ENCODE data around the gene SERINC5. TPM values are rescaled to one million over a fixed set of nuclear protein-coding genes. Genes with fewer than 3 reads are reported as not detected.

Gene SERINC5
- total RNA-seq, 2 donors from 2014 or later = 134 to 183 TPM

- Mint-ChIP-seq H3K27me3 (ENCODE audit: insufficient read depth) (no peaks in the 10 kb centered on the region), H3K4me1 (peaks cover 4% of the 10 kb centered on the region), H3K9me3 (no peaks in the 10 kb centered on the region), H3K4me3 (no peak overlapping the region), H3K36me3 (ENCODE audit: low read depth) (no peaks in the 10 kb centered on the region), H3K27ac (peak overlapping the region; percentile 68)
- no peak for DNase-seq
- no peaks in the 10 kb centered on the region for H3K4me1 ChIP-seq (ENCODE audit: control insufficient read depth, insufficient read depth, low read length)
- TF ChIP-seq CTCF (conservative IDR thresholded peaks at IDR 0.05) = no peak
- 83 to 87% methylated on average over 1 to 2 of the region's 2 CpGs for WGBS, 2 experiments (ENCODE audit: insufficient coverage in 1 of 2, insufficient read length in 1 of 2)
- H3K27ac ChIP-seq (ENCODE audit: low read depth, low read length) = no peak overlapping the region
- H3K27me3 ChIP-seq (ENCODE audit: control insufficient read depth, insufficient read depth, low read length, poor library complexity, severe bottlenecking) = no peaks in the 10 kb centered on the region
- no peaks in the 10 kb centered on the region for H3K9me3 ChIP-seq (ENCODE audit: control insufficient read depth, low read length)
- H3K36me3 ChIP-seq (ENCODE audit: control insufficient read depth, insufficient read depth, low read length) = no peaks in the 10 kb centered on the region
- H3K9ac ChIP-seq (ENCODE audit: extremely low read depth, low read length, poor library complexity, severe bottlenecking) = no peak overlapping the region
- no peak overlapping the region for H3K4me3 ChIP-seq (ENCODE audit: low read length)
Observed at GRCh38 chr5:80284720-80285119, 28.9 kb upstream of the SERINC5 start.

- Mint-ChIP-seq H3K9me3 (no peaks in the 10 kb centered on the region), H3K27ac (no peak overlapping the region), H3K27me3 (ENCODE audit: insufficient read depth) (no peaks in the 10 kb centered on the region), H3K36me3 (ENCODE audit: low read depth) (no peaks in the 10 kb centered on the region), H3K4me1 (peaks cover 4% of the 10 kb centered on the region), H3K4me3 (no peak overlapping the region)
- Histone ChIP-seq H3K27ac (ENCODE audit: low read depth, low read length) (no peak overlapping the region), H3K9me3 (ENCODE audit: control insufficient read depth, low read length) (no peaks in the 10 kb centered on the region), H3K36me3 (ENCODE audit: control insufficient read depth, insufficient read depth, low read length) (no peaks in the 10 kb centered on the region), H3K9ac (ENCODE audit: extremely low read depth, low read length, poor library complexity, severe bottlenecking) (no peak overlapping the region), H3K4me1 (ENCODE audit: control insufficient read depth, insufficient read depth, low read length) (no peaks in the 10 kb centered on the region), H3K27me3 (ENCODE audit: control insufficient read depth, insufficient read depth, low read length, poor library complexity, severe bottlenecking) (no peaks in the 10 kb centered on the region), H3K4me3 (ENCODE audit: low read length) (no peak overlapping the region)
- DNase-seq = no peak
- TF ChIP-seq CTCF (conservative IDR thresholded peaks at IDR 0.05) = no peak
- WGBS, 2 experiments (ENCODE audit: insufficient coverage in 1 of 2, insufficient read length in 1 of 2) = no CpG with 5 or more reads among the region's 1 CpG
Observed at GRCh38 chr5:80283360-80283759, 27.5 kb upstream of the SERINC5 start.

GRCh38 chr5:80282054-80282453 lies 26.2 kb upstream of the SERINC5 start:
- 79 to 86% methylated on average over 2 to 3 of the region's 3 CpGs for WGBS, 2 experiments (ENCODE audit: insufficient coverage in 1 of 2, insufficient read length in 1 of 2)
- no peak for TF ChIP-seq CTCF (conservative IDR thresholded peaks at IDR 0.05)
- no peaks in the 10 kb centered on the region for H3K9me3 Mint-ChIP-seq
- H3K4me3 Mint-ChIP-seq = no peak overlapping the region
- Histone ChIP-seq H3K9ac (ENCODE audit: extremely low read depth, low read length, poor library complexity, severe bottlenecking) (no peak overlapping the region), H3K36me3 (ENCODE audit: control insufficient read depth, insufficient read depth, low read length) (no peaks in the 10 kb centered on the region), H3K4me3 (ENCODE audit: low read length) (no peak overlapping the region), H3K4me1 (ENCODE audit: control insufficient read depth, insufficient read depth, low read length) (no peaks in the 10 kb centered on the region), H3K27ac (ENCODE audit: low read depth, low read length) (no peak overlapping the region), H3K9me3 (ENCODE audit: control insufficient read depth, low read length) (no peaks in the 10 kb centered on the region), H3K27me3 (ENCODE audit: control insufficient read depth, insufficient read depth, low read length, poor library complexity, severe bottlenecking) (no peaks in the 10 kb centered on the region)
- H3K36me3 Mint-ChIP-seq (ENCODE audit: low read depth) = no peaks in the 10 kb centered on the region
- H3K4me1 Mint-ChIP-seq = peaks cover 4% of the 10 kb centered on the region
- DNase-seq = no peak
- no peak overlapping the region for H3K27ac Mint-ChIP-seq
- no peaks in the 10 kb centered on the region for H3K27me3 Mint-ChIP-seq (ENCODE audit: insufficient read depth)

All from endodermal cell (in vitro differentiated cells).